K562 (cell line): ENCODE results near the gene CACNA2D4. TPM values are rescaled to one million over a fixed set of nuclear protein-coding genes. Genes with fewer than 3 reads are reported as not detected.

ENCODE experiments used
- ATAC-seq: fragments of 200-7000 bp; cut with Tn5 transposase; 3 replicates; pipeline ENCODE4 v1.9.1; 2020; ENCODE audit warnings: moderate library complexity
- BruUV-seq: library from RNA; stranded (reverse); fragments of 400-500 nt; replicated peaks from 2 replicates; lab custom pipeline; 2021; lab: Mats Ljungman, UMichigan
- CTCF ChIA-PET: fragments of 300-600 bp; formaldehyde crosslinking; extraction: SDS; loops from one replicate; lab custom pipeline; 2021; ENCODE audit warnings: low intra/inter-chr PET ratio; lab: Yijun Ruan, JAX
- POLR2A ChIA-PET: fragments of 300-600, 350-650 bp; sonication (Branson Sonifier 250); formaldehyde crosslinking; extraction: SDS; loops from one replicate; lab custom pipeline; 2021; ENCODE audit warnings: antibody characterized with exemption, inconsistent platforms; lab: Yijun Ruan, JAX
- DNase-seq, 4 experiments: peaks; one replicate each; pipeline versions ENCODE4 v3.0.0 to v3.0.0-alpha.2; 2011 to 2018; ENCODE audit warnings: low spot score in 3 of 4, mixed read lengths in 3 of 4; ENCODE audit errors: extremely low read depth in 1 of 4
- FAIRE-seq: peaks from 2 replicates; lab custom pipeline; 2011; peaks lifted over from hg19 to GRCh38; lab: Jason Lieb, UNC
- H2AFZ ChIP-seq: 2 replicates; pipeline ENCODE4 v1.6.0; 2011; ENCODE audit warnings: low read depth, low read length, control low read depth, inconsistent platforms
- H3K27ac ChIP-seq: fragments of 200-600 bp; 3 replicates; pipeline ENCODE4 v1.8.0; 2011; ENCODE audit warnings: low read depth, mild to moderate bottlenecking, control low read depth, inconsistent platforms, low read length, moderate library complexity, mixed read lengths; ENCODE audit errors: extremely low read depth
- H3K27me3 ChIP-seq, 2 experiments: fragments of 300-600 bp in 1 of 2; 2 replicates in 1 of 2; 3 replicates in 1 of 2; pipeline versions ENCODE4 v1.6.0 to v1.8.0; 2011; ENCODE audit warnings: inconsistent platforms in 2 of 2, low read length in 2 of 2, mild to moderate bottlenecking in 1 of 2, mixed read lengths in 1 of 2, moderate library complexity in 1 of 2; ENCODE audit not compliant: control insufficient read depth in 2 of 2, insufficient read depth in 2 of 2
- H3K36me3 ChIP-seq: fragments of 300-600 bp; 3 replicates; pipeline ENCODE4 v1.8.0; 2011; ENCODE audit warnings: mild to moderate bottlenecking, low read length, inconsistent platforms; ENCODE audit not compliant: control insufficient read depth, insufficient read depth
- H3K4me1 ChIP-seq, 2 experiments: fragments of 200-600 bp in 1 of 2; replicated peaks in 1 of 2; 2 replicates in 1 of 2; 3 replicates in 1 of 2; pipeline versions ENCODE4 v1.5.1 to v1.8.0; 2011; ENCODE audit warnings: inconsistent platforms in 2 of 2, low read length in 2 of 2, mild to moderate bottlenecking in 1 of 2, mixed read lengths in 1 of 2, moderate library complexity in 1 of 2; ENCODE audit not compliant: control insufficient read depth in 2 of 2, insufficient read depth in 2 of 2
- H3K4me2 ChIP-seq: 2 replicates; pipeline ENCODE4 v1.6.1; 2011; ENCODE audit warnings: low read length, control low read depth, inconsistent platforms, mixed read lengths; ENCODE audit not compliant: insufficient read depth
- H3K4me3 ChIP-seq: fragments of 200-600 bp; sonication (generic), shearing (Covaris generic); 2 replicates; pipeline ENCODE4 v1.5.1; 2016; ENCODE audit warnings: control low read depth, inconsistent platforms
- H3K79me2 ChIP-seq: fragments of 200-600 bp; 3 replicates; pipeline ENCODE4 v1.8.0; 2011; ENCODE audit warnings: low read length, inconsistent platforms; ENCODE audit not compliant: control insufficient read depth, insufficient read depth
- H3K9ac ChIP-seq, 2 experiments: 2 replicates each; pipeline versions ENCODE4 v1.6.0 to v1.6.1; 2011; ENCODE audit warnings: low read depth in 2 of 2, low read length in 2 of 2, control low read depth in 1 of 2, inconsistent platforms in 1 of 2, mild to moderate bottlenecking in 1 of 2, mixed read lengths in 1 of 2; ENCODE audit not compliant: insufficient read depth in 1 of 2
- H3K9me1 ChIP-seq: one replicate; pipeline ENCODE4 v1.6.0; 2011; ENCODE audit warnings: inconsistent platforms, mild to moderate bottlenecking, low read length, moderate library complexity; ENCODE audit not compliant: control insufficient read depth, insufficient read depth
- H3K9me3 ChIP-seq: replicated peaks from 2 replicates; pipeline ENCODE4 v1.5.1; 2011; ENCODE audit warnings: low read depth, low read length, inconsistent platforms; ENCODE audit not compliant: control insufficient read depth, insufficient read depth
- H4K20me1 ChIP-seq: replicated peaks from 2 replicates; pipeline ENCODE4 v1.6.1; 2011; ENCODE audit warnings: low read length, inconsistent platforms, mixed read lengths; ENCODE audit not compliant: control insufficient read depth, insufficient read depth
- SMAD1 ChIP-seq: fragments of 150-350 bp; IDR thresholded peaks from 2 replicates; pipeline ENCODE4 v1.6.1; 2014; ENCODE audit warnings: low read length, low read depth; ENCODE audit not compliant: partially characterized antibody
- WGBS: fragments of 100-300 bp; shearing (Covaris generic); methylation state at CpG from one replicate; pipeline ENCODE4 v1.1.6; 2016; ENCODE audit warnings: low coverage, mixed read lengths; ENCODE audit not compliant: insufficient coverage; ENCODE audit errors: missing lambda C conversion rate; 5-methylcytosine and 5-hydroxymethylcytosine counted together
- in situ Hi-C: fragments of 300-500 bp; cut with MboI; formaldehyde crosslinking; loops from 4 replicates; pipeline ENCODE4 v1.15.0; 2018; ENCODE audit warnings: inconsistent platforms, mixed read lengths
- intact Hi-C: fragments of 100-400 bp; cut with micrococcal nuclease; formaldehyde crosslinking; loops from 2 replicates; pipeline ENCODE4 v1.14.2; 2022
- polyA plus RNA-seq, 8 experiments: library from polyadenylated mRNA; depleted of rRNA in 4 of 8; stranded (reverse) in 5 of 8; unstranded in 3 of 8; fragments of >200 nt; fragmentation: Nextera tagmentation in 2 of 8; fragmentation: Illumina TruSeq in 1 of 8; extraction: Ambion mirVana in 2 of 8; extraction: Trizol in 1 of 8; gene quantifications; 2 replicates each; pipeline versions ENCODE4 v1.2.1 to v1.2.3, GENCODE V29; 2011 to 2014; ENCODE audit warnings: inconsistent platforms in 1 of 8, missing spikeins in 1 of 8
- total RNA-seq, 7 experiments: library from RNA; depleted of rRNA in 6 of 7; stranded (reverse); fragments of >200 nt in 6 of 7; fragmentation: Illumina TruSeq in 2 of 7; extraction: Trizol in 2 of 7; gene quantifications; 2 replicates each; pipeline versions ENCODE4 v1.2.1 to v1.2.3, GENCODE V29; 2011 to 2021; ENCODE audit warnings: low replicate concordance in 1 of 7
- TF ChIP-seq, protein P1 (sequence below): fragments of 250-450 bp; sonication (Bioruptor Pico); IDR thresholded peaks from 2 replicates; pipeline ENCODE4 v1.5.0; 2021
- TF ChIP-seq, protein P2 (sequence below): sonication (generic); formaldehyde crosslinking; IDR thresholded peaks from 2 replicates; pipeline ENCODE4 v1.8.1; 2023; ENCODE audit warnings: mild to moderate bottlenecking, missing genetic modification reagents

CACNA2D4 gene
- total and polyA plus RNA-seq, 9 of the 15 experiments (the other 6 are each of a cell fraction or from before 2014, with no cell fraction given): 0.04 to 0.69 (median 0.40) TPM; not detected in 3

DNA sequence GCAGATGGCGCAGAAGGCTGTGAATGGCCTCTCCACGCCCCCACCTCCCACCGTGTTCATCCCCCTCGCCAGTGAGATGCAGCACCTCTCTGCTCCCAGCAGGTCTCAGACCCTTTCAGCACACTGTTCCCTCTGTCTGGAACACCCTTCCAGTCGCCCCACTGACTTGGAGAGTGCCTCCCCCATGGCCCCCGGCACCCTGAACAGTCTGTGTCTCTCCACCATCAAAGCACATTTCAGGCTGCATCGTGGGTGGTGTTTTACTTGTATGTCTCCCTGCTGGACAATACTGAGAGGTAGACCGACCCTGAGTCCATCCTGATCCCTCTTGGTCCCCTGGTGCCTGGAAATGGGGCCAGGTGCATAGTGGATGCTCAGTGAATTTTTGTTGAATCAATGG is 34.9 kb downstream of the CACNA2D4 start:
- Histone ChIP-seq H3K79me2 (no peaks in the 10 kb centered on the region), H3K9me3 (no peaks in the 10 kb centered on the region), H3K9ac (no peak overlapping the region), H4K20me1 (no peaks in the 10 kb centered on the region), H3K9me1 (no peaks in the 10 kb centered on the region), H2AFZ (no peak overlapping the region), H3K4me2 (no peak overlapping the region), H3K27ac (no peak overlapping the region), H3K27me3 (peaks cover 0 to 41% of the 10 kb centered on the region in 2 experiments; a peak in 3 of 5 replicates), H3K4me3 (no peak overlapping the region), H3K36me3 (no peaks in the 10 kb centered on the region), H3K4me1 (peaks cover 8 to 12% of the 10 kb centered on the region in 2 experiments; a peak in 4 of 5 replicates)
- intact Hi-C loops (no loop called here), in situ Hi-C loops (no loop called here)
- no TSS peak for BruUV-seq
- POLR2A ChIA-PET: no interaction called here
- TF ChIP-seq SMAD1: no peak
- TF ChIP-seq, protein P1, sequence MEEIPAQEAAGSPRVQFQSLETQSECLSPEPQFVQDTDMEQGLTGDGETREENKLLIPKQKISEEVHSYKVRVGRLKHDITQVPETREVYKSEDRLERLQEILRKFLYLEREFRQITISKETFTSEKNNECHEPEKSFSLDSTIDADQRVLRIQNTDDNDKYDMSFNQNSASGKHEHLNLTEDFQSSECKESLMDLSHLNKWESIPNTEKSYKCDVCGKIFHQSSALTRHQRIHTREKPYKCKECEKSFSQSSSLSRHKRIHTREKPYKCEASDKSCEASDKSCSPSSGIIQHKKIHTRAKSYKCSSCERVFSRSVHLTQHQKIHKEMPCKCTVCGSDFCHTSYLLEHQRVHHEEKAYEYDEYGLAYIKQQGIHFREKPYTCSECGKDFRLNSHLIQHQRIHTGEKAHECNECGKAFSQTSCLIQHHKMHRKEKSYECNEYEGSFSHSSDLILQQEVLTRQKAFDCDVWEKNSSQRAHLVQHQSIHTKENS (CRISPR knock-in tag): no peak
- TF ChIP-seq, protein P2, sequence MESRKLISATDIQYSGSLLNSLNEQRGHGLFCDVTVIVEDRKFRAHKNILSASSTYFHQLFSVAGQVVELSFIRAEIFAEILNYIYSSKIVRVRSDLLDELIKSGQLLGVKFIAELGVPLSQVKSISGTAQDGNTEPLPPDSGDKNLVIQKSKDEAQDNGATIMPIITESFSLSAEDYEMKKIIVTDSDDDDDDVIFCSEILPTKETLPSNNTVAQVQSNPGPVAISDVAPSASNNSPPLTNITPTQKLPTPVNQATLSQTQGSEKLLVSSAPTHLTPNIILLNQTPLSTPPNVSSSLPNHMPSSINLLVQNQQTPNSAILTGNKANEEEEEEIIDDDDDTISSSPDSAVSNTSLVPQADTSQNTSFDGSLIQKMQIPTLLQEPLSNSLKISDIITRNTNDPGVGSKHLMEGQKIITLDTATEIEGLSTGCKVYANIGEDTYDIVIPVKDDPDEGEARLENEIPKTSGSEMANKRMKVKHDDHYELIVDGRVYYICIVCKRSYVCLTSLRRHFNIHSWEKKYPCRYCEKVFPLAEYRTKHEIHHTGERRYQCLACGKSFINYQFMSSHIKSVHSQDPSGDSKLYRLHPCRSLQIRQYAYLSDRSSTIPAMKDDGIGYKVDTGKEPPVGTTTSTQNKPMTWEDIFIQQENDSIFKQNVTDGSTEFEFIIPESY (CRISPR knock-in tag): no peak
- 12% methylated on average over 5 of the region's 8 CpGs for WGBS
- FAIRE-seq: no peak
- CTCF ChIA-PET: no interaction called here
- ATAC-seq: no peak
- no peak for DNase-seq
